IPS DF 4.7 (cell line): Measurements from ENCODE around the gene FANK1.
"Not testable (repeated sequence)": the region's sequence is repeated elsewhere in the genome, so short reads cannot be mapped to it uniquely, and the experiment has no call there.

Source experiments
- DNase-seq: peaks from one replicate; pipeline ENCODE4 v3.0.0-alpha.2; 2013; ENCODE audit warnings: low spot score; ENCODE audit errors: extremely low read depth

The FANK1 gene

GRCh38 chr10:125896088-125896934, at the start of gene FANK1:
Gene FANK1, plus strand, starts transcription at chr10:125896564. Its CDS starts 79 bp downstream, at chr10:125896643.
- DNase-seq: not testable (repeated sequence)

- no peak for DNase-seq
These were observed 49.5 kb upstream of the FANK1 start for GRCh38 chr10:125846894-125847293.

GRCh38 chr10:125848371-125848770, 48.0 kb upstream of the FANK1 start:
- DNase-seq: no peak

GRCh38 chr10:125848857-125849256, 47.5 kb upstream of the FANK1 start:
- no peak for DNase-seq

GRCh38 chr10:125849448-125849847, 46.9 kb upstream of the FANK1 start:
- no peak for DNase-seq

- DNase-seq: no peak
These were observed 45.3 kb upstream of the FANK1 start for GRCh38 chr10:125850766-125851731.

GRCh38 chr10:125852487-125852886, 43.9 kb upstream of the FANK1 start:
- DNase-seq: no peak

- no peak for DNase-seq
These were observed 39.1 kb upstream of the FANK1 start for GRCh38 chr10:125857185-125857760.

GRCh38 chr10:125859128-125859817, 37.1 kb upstream of the FANK1 start:
- DNase-seq: no peak

GRCh38 chr10:125865120-125865519, 31.2 kb upstream of the FANK1 start:
- DNase-seq: no peak

- DNase-seq: no peak
These were observed 29.8 kb upstream of the FANK1 start for GRCh38 chr10:125866421-125867029.

GRCh38 chr10:125868372-125868975, 27.9 kb upstream of the FANK1 start:
- DNase-seq: no peak

- no peak for DNase-seq
These were observed 25.0 kb upstream of the FANK1 start for GRCh38 chr10:125871338-125871737.

- DNase-seq: no peak
These were observed 17.2 kb upstream of the FANK1 start for GRCh38 chr10:125878957-125879835.

- no peak for DNase-seq
These were observed 15.6 kb upstream of the FANK1 start for GRCh38 chr10:125880719-125881118.

GRCh38 chr10:125881192-125881591, 15.2 kb upstream of the FANK1 start, which contains the start of gene DHX32:
Gene DHX32, minus strand, starts transcription at chr10:125881292. Its CDS starts 468 bp downstream, at chr10:125880824.
- DNase-seq: no peak

GRCh38 chr10:125882596-125882995, 13.8 kb upstream of the FANK1 start:
- DNase-seq: no peak

- DNase-seq: no peak
These were observed 13.2 kb upstream of the FANK1 start for GRCh38 chr10:125883211-125883610.

- DNase-seq: no peak
These were observed 9.4 kb upstream of the FANK1 start for GRCh38 chr10:125886914-125887512.
